Inflammatory macrophage (primary cell): ENCODE results near the gene CORO1C.

Source experiments
- DNase-seq, 2 donors: peaks; one replicate each; pipeline ENCODE4 v3.0.0-alpha.2; 2020 to 2022

Gene CORO1C

DNA sequence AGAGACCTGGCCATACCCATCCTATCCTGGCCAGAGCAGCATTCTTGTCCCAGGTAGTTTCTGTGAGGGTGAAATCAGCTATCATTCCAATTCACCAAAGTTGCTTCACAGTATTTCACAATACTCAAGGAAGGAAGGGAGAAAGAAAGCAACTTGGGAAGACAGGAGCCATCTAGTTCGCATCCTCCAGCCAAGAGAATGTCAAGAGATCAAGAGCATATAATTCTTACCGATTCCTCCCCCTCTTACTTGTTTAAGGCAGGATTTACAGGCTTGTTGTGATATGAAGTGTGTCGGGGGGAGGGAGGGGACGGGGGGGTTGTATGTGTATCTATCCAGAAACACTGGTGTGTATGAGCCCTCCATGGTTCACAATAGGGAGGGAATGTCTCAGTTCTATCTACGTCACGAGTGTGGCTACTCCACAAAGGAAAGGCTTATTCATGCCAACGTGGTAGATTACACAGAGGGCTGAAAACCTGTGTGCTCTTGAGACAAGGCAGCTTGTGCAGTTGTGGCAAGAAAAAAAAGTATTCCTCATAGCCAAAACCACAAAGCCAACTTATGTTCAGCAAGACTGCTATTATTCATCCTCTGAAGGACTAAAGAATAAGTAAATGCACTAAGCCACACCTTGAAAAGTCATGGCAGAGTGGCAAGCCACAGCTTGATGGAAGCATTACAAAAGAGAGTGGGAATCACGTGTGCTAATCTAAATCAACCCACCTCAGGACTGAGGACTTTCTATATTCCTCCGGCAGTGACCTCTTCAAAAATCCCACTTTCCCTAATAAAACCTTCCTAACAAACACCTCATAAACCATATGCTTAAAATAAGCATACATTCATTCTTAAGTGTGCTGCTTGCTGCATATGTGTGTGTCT is 35.0 kb downstream of the CORO1C start:
- peak; percentile 51 to 62 for DNase-seq

DNA sequence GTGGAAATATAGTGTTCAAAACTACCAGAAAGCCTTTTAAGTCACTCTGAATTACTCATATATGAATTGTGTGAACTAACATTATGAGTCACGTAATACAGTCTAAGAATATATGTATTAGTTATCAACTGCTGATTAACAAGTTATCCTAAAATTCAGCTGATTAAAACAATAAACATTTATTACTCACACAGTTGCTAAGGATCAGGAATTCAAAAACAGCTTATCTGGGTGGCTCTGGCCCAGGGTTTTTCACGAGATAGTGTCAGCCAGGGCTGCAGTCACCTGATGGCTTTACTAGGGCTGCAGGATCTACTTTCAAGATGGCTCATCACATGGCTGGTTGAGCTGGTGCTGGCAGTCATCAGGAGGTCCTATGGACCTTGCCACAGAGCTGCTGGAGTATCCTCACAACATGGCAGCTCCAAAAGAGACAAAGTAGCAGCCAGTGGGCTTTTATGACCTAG is 36.5 kb downstream of the CORO1C start:
- DNase-seq, result peak; percentile 1 to 49

DNA sequence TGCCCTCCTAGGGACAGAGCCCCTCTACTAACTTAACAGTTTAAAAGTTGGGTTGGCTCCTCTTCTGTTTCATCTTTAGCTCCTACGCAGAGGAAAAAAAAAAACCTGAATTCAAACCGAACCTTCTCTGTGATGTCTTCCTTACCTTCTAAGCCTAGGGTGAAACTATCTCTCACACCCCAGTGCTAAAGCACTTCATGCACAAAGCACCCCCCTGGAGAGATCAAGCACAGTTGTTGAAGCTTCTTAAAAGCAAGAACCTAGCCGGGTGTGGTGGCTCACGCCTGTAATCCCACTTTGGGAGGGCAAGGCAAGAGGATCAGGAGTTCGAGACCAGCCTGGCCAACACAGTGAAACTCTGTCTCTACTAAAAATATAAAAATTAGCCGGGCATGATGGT is 37.6 kb downstream of the CORO1C start:
- no peak for DNase-seq

DNA sequence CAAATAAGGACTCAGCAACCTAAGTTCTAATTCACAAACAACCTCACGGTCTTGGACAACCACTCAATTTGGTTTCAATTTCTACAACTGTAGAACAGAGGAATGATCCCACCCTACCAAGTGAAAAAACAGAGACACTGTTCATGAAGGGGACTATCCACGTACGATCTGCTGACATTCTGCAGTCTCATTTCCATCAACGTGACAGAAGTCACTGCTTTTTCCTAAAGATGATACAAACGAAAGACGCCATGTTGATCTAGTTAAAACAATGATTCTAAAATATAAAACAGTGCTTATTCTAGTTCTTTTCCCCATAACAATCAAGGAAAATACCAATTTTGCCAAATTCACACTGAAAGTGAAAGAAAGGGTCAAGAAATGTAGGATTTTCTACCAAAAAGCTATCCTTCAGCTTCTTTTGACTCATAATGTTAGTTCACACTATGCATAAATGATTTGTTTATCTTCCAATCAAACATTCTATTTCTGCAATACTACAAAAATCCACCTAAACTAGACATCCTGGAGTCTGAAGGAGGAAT is 38.1 kb downstream of the CORO1C start:
- no peak for DNase-seq

DNA sequence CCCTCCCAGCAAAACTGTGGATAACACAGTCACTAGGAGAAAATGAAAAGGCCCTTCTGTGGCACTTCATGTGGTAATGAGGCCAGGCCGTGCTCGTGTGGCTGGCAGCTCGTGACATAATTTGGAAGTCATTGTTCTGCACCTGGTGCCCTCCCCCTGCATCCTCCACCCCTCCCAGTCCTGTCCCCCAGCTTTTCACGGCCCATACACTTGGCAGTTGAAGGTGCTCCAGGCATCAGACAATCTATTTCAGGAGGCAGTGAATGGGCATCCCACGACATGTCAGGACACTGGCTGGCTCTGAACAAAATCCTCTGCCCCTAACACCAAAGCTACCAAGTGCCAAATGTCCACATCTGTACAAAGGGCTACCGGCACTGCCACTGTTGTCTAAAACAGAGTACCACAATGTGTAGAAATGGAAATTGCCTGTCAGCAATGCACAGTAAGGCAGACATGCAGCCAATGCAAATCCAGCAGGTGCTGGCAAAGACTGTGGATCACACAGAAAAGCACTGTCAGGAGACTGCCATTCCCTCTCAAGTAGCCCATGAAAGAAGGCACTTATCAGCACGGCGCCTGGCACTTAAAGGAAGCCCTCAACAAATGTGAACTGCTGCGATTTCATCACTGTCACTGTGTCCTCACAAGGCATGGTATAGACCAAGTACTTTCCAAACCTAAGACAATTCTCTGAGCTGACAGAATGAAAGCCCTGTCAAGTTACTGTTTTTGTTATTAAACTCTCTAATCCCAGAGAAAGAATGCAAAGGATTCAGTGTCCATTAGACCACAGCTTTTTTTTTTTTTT is 39.1 kb downstream of the CORO1C start:
- DNase-seq, result peak; percentile 74 to 76

DNA sequence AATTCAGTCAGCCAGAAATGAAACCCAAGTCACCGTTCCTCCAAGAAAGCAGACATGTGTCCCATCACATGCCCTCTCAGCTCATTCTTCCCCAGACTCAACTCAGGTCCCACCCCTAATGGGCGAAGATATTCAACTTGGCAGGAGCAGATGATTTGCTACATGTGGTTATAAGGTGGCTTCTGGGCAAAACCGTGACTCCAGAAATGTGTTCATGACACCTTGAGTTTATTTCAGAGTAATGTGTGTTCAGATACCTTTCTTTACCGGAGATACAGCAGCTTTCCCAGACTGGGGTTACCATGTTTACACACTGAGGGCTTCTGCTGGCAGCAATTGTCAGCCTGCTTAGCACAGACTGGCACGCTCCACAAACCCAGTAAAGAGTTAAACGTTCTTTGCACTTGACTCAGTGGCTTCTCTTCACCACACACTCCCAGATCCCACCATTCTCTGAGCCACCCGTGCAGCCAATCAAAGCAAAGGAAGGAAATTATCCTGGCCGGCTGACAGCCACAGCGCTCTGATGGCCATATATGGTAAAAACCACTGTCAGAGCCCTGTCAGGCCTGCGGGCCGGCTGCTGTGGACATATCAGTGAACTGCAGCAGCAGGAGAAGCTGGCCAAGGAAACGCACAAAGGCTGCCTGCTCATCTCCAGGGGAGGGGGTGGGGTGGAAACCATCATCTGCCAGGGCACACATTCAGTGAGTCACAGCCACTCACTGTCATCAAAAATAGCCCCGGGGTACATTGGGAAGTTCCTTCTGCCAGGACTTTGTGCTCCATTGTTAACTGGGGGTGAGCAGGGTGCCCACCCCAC is 39.9 kb downstream of the CORO1C start:
- DNase-seq, result peak; percentile 91 to 96

DNA sequence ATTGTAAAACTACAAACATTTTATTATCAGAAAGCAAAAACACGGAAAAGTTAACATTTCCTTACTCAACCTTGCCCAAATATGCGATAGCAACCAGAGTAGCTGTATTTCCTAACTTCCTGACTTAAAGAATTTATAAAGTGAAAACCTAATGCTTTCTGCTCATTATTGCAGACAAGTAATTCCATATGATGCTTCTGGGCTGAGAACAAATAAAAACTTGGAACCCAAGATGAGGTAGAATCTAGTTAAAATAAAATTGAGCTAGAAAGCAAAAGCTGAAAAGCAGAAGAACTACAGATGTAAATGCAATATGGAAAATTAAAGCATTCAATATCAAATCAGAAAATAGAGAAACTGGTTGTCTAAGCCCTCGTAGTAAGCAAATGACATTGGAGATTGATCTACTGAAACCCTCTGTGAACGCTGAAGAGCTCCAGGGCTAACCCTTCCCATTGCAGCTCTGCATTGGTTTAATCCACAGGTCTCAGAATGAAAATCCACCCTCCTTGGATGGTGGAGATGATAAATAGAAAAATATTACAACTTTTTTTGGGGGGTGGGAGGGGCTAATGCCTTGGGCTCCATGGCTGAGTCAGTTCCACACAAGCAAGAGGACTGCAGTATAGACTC is 40.7 kb downstream of the CORO1C start:
- DNase-seq, result no peak

DNA sequence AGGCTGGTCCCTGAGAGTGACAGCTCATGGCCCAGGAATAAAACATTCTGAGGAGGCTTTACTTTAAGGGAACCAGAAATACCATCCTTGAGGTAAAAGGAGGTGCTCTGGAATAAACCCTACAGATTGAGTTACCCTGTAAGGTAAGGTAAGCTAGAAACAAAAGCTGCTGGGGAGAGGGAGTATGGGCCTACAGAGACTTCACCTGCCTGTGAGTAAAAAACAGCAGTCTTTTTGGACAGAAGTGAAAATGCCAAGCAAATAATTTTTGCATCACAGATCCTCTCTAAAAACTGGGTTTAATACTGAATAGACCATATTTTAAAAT is 41.2 kb downstream of the CORO1C start:
- DNase-seq, result no peak

DNA sequence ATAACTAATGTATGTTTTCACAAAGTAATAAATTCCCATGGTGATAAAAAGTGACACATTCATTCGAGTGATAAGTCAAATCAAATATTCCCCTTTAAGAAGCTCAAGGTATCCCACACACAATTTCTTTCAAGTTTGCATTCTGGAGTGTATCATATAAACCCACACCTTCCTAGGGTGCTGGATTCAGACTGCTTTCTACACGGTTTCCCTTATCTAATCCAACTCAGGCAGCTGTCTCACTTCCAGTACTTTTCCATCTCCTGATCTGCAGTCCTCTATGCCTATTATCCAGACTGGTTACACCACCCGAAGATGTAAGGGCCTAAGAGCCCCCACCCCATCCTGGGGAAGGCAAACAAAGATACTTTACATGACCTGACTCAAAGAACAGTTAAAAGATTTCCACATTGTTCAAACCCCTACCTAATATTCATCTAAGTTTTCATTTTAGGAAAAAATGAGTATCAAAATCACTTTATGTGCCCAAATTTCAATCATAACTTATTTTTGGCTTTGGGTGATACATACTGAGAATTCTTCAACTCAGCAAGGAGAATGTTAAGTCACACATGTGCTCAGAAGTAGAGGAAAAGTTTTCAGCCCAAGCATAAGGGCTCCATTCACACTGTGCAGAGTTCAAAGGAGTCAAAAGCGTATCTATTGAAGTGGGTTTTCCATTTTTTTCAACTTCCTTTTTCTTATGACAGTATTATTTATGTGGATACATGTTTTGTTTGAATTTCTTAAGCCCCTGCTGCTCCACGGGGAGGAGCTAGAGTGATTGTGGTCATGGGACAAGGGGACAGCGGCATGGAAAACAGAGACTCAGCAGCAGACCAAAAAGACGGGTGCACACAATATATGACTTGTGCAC is 41.8 kb downstream of the CORO1C start:
- DNase-seq, result peak; percentile 76 to 84

DNA sequence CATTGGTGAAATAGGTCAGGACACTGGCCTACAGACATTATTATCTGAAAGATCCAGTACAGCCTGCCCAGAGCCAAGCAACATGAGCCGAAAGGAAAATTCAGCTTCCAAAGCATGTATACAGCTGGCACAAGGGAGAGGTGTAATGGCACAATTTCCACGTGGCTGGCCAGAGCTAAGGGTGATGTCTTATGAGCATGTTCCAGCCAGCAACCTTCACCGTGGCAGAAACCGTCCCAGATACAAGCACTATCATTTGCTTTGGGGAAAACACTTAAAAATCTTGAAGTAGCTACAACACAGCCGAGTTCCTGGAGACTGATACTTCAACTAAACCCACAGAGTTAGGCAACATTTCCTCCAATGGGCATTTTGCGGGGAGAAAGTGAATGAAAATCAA is 44.5 kb downstream of the CORO1C start:
- DNase-seq, result no peak

DNA sequence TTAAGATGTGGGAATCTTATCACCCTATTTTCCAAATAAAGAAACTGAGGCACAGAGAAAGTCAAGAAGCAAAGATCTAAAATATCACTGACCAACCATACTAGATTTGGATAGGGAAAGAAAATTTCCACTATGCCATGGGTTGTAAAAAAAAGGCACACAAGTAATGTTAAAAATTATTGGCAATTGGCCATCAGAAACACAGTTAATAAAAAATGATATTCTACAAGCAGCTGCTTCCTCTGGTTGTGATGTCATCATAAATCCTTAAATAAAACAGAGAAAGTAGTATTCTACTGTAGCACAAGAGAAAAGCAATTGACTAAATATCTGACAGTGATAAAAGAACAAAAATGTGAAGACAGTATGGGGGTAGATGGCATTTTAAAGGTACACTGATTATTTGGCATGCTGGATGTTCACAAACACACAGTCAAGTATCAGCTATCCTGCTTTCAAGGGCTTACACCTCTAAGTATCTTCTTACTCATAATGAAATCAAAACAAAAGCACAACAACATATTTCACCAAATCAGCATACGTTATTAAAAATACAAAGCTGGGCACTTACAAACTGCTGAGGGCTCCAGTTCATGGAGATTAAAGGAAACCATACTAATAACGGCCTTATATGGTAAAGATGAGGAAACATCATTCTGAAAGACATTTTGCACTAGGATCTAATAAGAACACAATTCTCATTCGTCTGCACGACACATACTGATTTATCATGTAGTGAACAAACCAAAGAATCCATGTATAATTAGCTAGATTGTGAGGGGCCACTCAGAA is 45.7 kb downstream of the CORO1C start:
- DNase-seq, result no peak

DNA sequence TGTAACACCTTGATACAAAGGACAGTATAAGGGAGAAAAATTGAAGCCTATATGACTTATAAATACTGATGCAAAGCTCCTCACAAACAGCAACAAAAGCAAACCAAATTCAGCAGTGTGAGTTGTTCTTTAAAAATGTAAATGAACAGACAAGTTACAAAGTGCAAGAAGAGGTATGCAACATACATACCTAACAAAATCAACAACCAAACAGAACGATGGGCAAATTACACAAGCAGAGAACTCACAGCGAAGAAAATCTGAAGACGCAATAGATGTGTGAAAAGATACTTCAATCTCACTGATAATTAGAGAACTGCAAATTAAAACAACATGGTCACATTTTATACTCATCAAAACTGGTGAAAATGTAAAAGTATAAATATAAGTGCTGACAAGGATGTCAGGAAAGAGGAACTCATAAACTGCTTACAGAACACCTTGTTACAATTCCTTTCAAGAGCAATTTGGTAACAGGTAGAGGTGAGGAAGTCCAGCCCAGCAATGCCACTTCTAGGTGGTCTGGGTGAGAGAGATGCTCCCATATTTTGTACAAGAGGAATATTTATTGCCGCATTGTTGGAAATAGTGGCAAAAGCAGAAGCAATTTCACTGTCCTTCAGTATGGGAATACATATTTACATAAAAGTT is 47.3 kb downstream of the CORO1C start:
- no peak for DNase-seq

DNA sequence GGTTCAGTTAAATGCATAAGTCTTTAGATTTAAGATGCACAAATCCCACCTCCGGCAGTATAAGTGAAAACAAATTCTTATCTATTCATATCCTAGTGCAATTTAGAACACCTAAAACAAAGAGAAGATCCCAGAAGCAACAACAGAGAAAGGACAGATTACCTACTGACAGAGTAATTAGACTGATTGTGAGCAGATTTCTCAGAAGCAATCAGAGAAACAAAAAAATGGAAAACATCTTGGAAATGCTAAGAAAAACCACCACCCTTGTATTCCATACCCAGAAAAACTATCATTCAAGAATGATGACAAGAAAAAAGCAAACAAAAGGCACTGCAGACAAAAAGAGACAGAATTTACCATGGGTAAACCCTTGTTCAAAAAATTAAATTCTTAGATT is 50.0 kb downstream of the CORO1C start:
- no peak for DNase-seq

DNA sequence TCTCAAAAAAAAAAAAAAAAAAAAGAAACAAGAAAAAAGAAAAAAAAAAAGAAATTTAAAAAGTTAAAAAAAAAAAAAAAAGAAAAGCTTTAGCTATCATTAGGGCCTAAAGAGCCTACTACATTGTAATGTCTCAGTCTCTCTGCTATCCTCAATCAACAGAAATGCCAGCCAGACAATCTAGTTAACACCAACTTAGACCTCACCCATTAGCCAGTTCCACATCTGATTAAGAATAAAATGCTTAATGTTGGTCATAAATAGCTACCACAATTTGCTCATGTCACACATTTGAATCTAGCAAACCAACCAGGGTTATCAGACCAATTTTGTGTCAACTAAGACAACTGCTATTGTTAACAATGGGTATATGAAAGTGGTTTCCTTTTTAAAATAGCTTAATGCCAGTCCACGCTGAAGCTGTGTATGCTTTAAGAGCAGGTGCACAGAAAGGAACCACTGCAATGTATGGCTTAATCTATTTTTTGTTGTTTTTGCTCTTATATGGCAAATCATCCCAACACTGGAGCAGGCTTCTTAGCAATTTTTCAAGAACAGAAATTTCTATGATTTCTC is 52.1 kb downstream of the CORO1C start:
- no peak for DNase-seq

DNA sequence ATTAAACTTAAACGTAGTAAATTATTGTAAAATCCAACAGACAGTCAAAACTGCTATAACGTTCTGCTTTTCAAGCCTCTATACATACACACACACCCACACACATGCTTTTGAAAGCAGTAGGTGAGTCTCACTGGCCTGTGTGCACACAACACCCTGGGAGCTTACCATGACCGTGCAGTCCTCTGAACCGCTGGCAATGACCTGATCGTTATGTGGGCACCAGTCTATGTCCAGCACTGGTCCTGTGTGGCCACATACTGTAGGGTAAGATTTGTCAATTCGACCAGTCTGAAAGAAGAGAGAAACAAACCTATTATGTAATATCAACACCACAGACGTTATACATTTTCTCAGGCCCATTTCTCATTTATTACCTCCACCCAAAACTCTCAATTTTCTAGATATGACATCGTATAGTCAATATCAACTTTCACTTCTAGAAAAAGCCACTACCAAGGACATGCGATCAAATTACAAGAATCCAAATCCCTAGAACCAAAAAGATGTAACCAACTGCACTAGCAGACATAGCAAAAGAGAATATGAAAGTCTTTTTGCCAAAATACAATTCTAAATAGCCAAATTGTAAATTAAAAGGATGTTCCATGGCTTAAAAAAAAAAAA is 53.1 kb downstream of the CORO1C start:
- DNase-seq, result peak; percentile 44 to 66

DNA sequence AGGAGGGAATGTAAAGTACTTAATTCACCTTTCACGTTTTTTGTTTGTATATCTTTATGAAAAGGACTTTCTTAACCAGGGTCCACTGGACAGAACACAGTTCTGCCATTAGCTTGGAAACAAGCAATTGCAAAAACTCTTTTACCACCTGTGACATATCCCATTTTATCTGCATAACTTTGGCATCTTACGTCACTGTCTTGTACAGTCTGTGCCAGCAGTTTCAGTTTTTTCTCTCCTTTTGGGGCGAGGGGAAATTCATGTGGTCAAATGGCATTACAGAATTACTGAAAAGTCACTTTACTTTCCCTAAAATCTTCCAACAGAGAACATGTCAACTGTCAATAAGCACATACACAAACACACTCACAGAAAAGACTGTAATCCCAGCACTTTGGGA is 53.9 kb downstream of the CORO1C start:
- DNase-seq, result no peak

DNA sequence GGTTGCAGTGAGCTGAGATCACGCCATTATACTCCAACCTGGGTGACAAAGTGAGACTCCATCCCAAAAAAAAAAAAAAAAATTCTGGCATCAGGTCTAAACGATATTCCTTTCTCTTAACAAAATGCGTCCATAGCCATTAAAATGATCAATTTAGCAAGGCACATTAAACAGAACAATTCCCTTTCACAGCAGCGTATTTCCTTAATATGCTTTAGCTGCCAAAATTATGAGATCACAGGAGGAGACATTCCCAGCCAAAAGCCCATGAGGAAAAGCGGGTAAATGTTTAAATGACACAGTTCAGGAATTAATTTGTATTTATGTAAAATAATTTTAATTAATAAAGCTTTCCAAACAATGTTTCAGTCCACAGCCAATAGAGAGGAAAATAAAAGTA is 54.6 kb downstream of the CORO1C start:
- DNase-seq, result no peak

DNA sequence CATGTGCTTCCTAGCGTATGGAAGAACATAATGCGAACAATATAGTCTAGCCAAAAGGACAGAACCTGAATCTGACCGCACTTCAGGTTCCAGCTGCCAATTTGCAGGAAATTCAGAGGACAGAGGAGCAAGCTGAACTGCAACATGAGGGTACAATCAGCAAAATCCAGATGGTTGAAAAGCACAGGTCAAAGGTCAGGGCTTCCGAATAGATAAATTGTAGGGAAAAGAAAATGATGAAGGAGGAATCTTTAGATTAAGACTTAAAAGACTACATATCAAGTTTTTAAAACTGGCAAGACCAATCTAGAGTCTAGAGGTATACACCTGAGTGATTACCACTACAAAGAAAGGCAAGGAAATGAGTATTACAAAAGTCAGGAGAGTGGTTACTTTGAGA is 55.5 kb downstream of the CORO1C start:
- DNase-seq, result no peak

DNA sequence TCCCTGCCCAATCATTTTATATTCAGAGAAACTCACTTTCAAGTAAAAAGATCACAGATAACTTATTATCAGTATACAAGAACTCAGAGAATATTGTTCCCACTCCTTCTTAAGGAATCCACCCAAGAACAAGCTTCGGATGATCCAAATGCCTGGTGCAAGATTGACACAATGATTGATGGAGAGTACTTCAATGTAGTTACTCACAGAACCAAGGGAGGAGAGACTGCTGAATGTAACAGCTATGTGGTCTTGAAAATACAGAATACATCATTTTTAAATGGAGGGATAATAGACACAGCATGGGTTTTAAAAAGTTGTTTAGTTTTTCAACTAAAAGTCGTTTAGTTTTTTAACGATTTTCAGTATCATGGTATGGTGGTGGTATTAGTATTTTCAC is 59.3 kb downstream of the CORO1C start:
- DNase-seq, result no peak
